CD8-positive, alpha-beta memory T cell (primary cell): Measurements from ENCODE around the gene SMAD9. TPM values are rescaled to one million over a fixed set of nuclear protein-coding genes. Genes with fewer than 3 reads are reported as not detected.

Source experiments
- CTCF ChIA-PET: fragments of 350-600 bp; sonication (Branson Sonifier 250); formaldehyde crosslinking; loops from one replicate; lab custom pipeline; 2021; ENCODE audit warnings: antibody characterized with exemption; lab: Charles Lee
- POLR2A ChIA-PET: fragments of 350-600 bp; sonication (Branson Sonifier 250); formaldehyde crosslinking; loops from one replicate; lab custom pipeline; 2021; ENCODE audit warnings: antibody characterized with exemption; lab: Charles Lee
- DNase-seq, 5 donors: peaks; one replicate each; pipeline versions ENCODE4 v3.0.0 to v3.0.0-alpha.2; 2020 to 2022; ENCODE audit warnings: mixed read lengths in 1 of 5
- H3K27ac ChIP-seq: one replicate; pipeline ENCODE4 v1.7.0; 2013; ENCODE audit warnings: low read depth, mild to moderate bottlenecking, low read length, moderate library complexity
- H3K27me3 ChIP-seq: 2 replicates; pipeline ENCODE4 v1.7.0; 2013; ENCODE audit warnings: low read length, mild to moderate bottlenecking; ENCODE audit not compliant: insufficient read depth, poor library complexity, severe bottlenecking
- H3K36me3 ChIP-seq: 2 replicates; pipeline ENCODE4 v1.7.0; 2013; ENCODE audit warnings: mild to moderate bottlenecking, low read length, moderate library complexity; ENCODE audit not compliant: insufficient read depth
- H3K4me1 ChIP-seq: 2 replicates; pipeline ENCODE4 v1.7.0; 2013; ENCODE audit warnings: mild to moderate bottlenecking, low read length, moderate library complexity; ENCODE audit not compliant: insufficient read depth
- H3K4me3 ChIP-seq: 2 replicates; pipeline ENCODE4 v1.7.0; 2013; ENCODE audit warnings: mild to moderate bottlenecking, low read length
- H3K9me3 ChIP-seq: 2 replicates; pipeline ENCODE4 v1.7.0; 2013; ENCODE audit warnings: mild to moderate bottlenecking, low read length
- H3K27ac Mint-ChIP-seq, 8 donors: one replicate each; pipeline ENCODE4 v1.8.0; 2020 to 2021; ENCODE audit warnings: mixed read lengths in 8 of 8, mild to moderate bottlenecking in 6 of 8, inconsistent platforms in 3 of 8, moderate library complexity in 3 of 8
- H3K27me3 Mint-ChIP-seq, 2 donors: one replicate each; pipeline ENCODE4 v1.8.0; 2020 to 2021; ENCODE audit warnings: mixed read lengths in 2 of 2, mild to moderate bottlenecking in 1 of 2, moderate library complexity in 1 of 2
- H3K36me3 Mint-ChIP-seq, 3 donors: one replicate each; pipeline ENCODE4 v1.8.0; 2020 to 2021; ENCODE audit warnings: mixed read lengths in 3 of 3, inconsistent platforms in 1 of 3, mild to moderate bottlenecking in 1 of 3
- H3K4me1 Mint-ChIP-seq, 3 donors: one replicate each; pipeline ENCODE4 v1.8.0; 2020 to 2021; ENCODE audit warnings: mixed read lengths in 3 of 3, inconsistent platforms in 1 of 3, mild to moderate bottlenecking in 1 of 3
- H3K4me3 Mint-ChIP-seq, 7 donors: one replicate each; pipeline ENCODE4 v1.8.0; 2020 to 2021; ENCODE audit warnings: mixed read lengths in 7 of 7, mild to moderate bottlenecking in 6 of 7, moderate library complexity in 4 of 7, inconsistent platforms in 2 of 7
- H3K9me3 Mint-ChIP-seq, 5 donors: one replicate each; pipeline ENCODE4 v1.8.0; 2020 to 2022; ENCODE audit warnings: mixed read lengths in 5 of 5, mild to moderate bottlenecking in 3 of 5, moderate library complexity in 2 of 5, inconsistent platforms in 1 of 5
- polyA plus RNA-seq: library from polyadenylated mRNA; unstranded; fragments of 300-500 nt; fragmentation: Illumina TruSeq; gene quantifications from one replicate; pipeline ENCODE4 v1.2.3, GENCODE V29; 2021
- total RNA-seq, 2 experiments: library from RNA; stranded (reverse); gene quantifications; one replicate each; pipeline ENCODE4 v1.2.3, GENCODE V29; 2021

Gene SMAD9
- total and polyA plus RNA-seq, 3 experiments from 2014 or later, result not detected

DNA sequence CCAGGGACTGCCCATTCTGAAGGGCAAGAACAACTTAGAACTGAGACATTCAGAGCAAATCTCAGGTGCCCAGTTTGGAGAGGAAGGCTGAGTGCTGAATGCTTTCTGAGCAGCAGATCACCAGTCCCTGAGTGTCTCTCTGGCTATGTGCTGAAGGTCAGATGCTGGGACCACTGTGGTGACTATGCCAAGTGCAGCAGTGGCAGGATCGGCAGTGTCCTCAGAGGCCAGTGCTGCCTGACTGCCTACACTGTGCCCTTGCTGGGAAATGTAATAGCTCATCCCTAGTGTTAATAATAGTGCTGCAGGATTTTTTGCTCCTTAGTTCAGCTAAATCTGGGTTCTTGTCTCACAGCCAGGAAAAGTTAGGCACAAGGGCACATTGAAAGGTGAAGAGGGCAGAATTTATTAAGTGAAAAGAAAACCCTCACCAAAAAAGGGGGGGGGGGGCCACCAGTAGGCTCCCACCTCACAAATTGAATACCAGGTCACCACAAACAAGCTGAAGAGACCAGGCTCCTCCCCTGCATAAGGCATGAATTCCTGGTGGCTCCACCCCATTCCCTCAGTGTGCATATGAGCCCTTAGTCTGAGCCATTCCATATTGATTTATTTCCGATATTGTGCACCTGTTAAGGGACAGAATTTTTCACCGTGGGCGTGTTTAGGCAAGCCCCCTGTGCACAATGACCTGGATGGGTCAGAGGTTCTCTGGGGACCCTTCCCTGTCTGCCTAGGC is 82.5 kb downstream of the SMAD9 start:
- no peaks in the 10 kb centered on the region for H3K4me1 ChIP-seq
- Mint-ChIP-seq H3K27ac (peak overlapping the region in 3 of 8 donors; percentile 11 to 27 (median 17)), H3K36me3 (peaks cover 0 to 3% (median 3%) of the 10 kb centered on the region in 3 donors), H3K27me3 (no peaks in the 10 kb centered on the region), H3K4me3 (no peak overlapping the region), H3K4me1 (no peaks in the 10 kb centered on the region), H3K9me3 (no peaks in the 10 kb centered on the region)
- H3K27me3 ChIP-seq, result no peaks in the 10 kb centered on the region
- H3K36me3 ChIP-seq, result no peaks in the 10 kb centered on the region
- POLR2A ChIA-PET, result no interaction called here
- H3K9me3 ChIP-seq, result no peaks in the 10 kb centered on the region
- H3K4me3 ChIP-seq, result no peak overlapping the region
- DNase-seq, result no peak
- H3K27ac ChIP-seq, result no peak overlapping the region
- CTCF ChIA-PET, result no interaction called here

GRCh38 chr13:36834299-36834698 is 85.7 kb downstream of the SMAD9 start:
- Histone ChIP-seq H3K36me3 (no peaks in the 10 kb centered on the region), H3K4me3 (no peak overlapping the region), H3K27ac (no peak overlapping the region), H3K9me3 (no peaks in the 10 kb centered on the region), H3K27me3 (no peaks in the 10 kb centered on the region), H3K4me1 (no peaks in the 10 kb centered on the region)
- H3K4me1 Mint-ChIP-seq, result peaks cover 0 to 3% (median 0%) of the 10 kb centered on the region in 3 donors
- ChIA-PET CTCF (no interaction called here), POLR2A (no interaction called here)
- H3K9me3 Mint-ChIP-seq, result no peaks in the 10 kb centered on the region
- H3K27me3 Mint-ChIP-seq, result no peaks in the 10 kb centered on the region
- H3K36me3 Mint-ChIP-seq, result peaks cover 0 to 19% (median 8%) of the 10 kb centered on the region in 3 donors
- DNase-seq, result no peak
- no peak overlapping the region for H3K27ac Mint-ChIP-seq
- H3K4me3 Mint-ChIP-seq, result no peak overlapping the region

GRCh38 chr13:36831291-36831690 is 88.7 kb downstream of the SMAD9 start:
- peaks cover 0 to 3% (median 0%) of the 10 kb centered on the region in 3 donors for H3K4me1 Mint-ChIP-seq
- Histone ChIP-seq H3K36me3 (no peaks in the 10 kb centered on the region), H3K9me3 (no peaks in the 10 kb centered on the region), H3K27ac (no peak overlapping the region), H3K4me1 (no peaks in the 10 kb centered on the region), H3K4me3 (no peak overlapping the region), H3K27me3 (no peaks in the 10 kb centered on the region)
- peaks cover 0 to 41% (median 15%) of the 10 kb centered on the region in 3 donors for H3K36me3 Mint-ChIP-seq
- H3K27me3 Mint-ChIP-seq, result no peaks in the 10 kb centered on the region
- ChIA-PET CTCF (no interaction called here), POLR2A (no interaction called here)
- H3K9me3 Mint-ChIP-seq, result no peaks in the 10 kb centered on the region
- no peak overlapping the region for H3K4me3 Mint-ChIP-seq
- H3K27ac Mint-ChIP-seq, result peak overlapping the region in 1 of 8 donors; percentile 44
- DNase-seq, result no peak

DNA sequence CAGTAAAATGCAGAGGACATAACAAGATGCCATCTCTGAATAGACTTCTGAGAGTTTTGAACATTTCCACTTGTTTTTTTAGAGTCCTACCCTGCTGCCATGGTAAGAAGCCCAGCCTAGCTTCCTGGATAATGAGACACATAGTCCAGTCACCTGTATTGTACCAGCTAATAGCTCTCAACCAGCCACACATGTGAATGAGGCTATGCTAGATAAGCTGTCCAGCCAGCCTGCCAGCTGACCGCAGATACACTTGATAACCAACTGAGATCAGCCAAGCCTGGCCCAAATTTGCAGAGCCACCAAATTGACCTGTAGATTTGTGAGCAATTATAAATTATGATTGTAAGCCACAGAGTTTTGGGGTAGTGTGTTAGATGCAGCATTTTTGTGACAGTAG is 90.3 kb downstream of the SMAD9 start:
- H3K9me3 Mint-ChIP-seq, result no peaks in the 10 kb centered on the region
- H3K36me3 ChIP-seq, result no peaks in the 10 kb centered on the region
- H3K4me1 ChIP-seq, result no peaks in the 10 kb centered on the region
- CTCF ChIA-PET, result no interaction called here
- H3K4me3 ChIP-seq, result no peak overlapping the region
- H3K4me3 Mint-ChIP-seq, result no peak overlapping the region
- no peaks in the 10 kb centered on the region for H3K9me3 ChIP-seq
- no peaks in the 10 kb centered on the region for H3K27me3 Mint-ChIP-seq
- H3K27ac Mint-ChIP-seq, result no peak overlapping the region
- no peak overlapping the region for H3K27ac ChIP-seq
- H3K4me1 Mint-ChIP-seq, result peaks cover 4 to 8% (median 5%) of the 10 kb centered on the region in 3 donors
- POLR2A ChIA-PET, result no interaction called here
- no peaks in the 10 kb centered on the region for H3K27me3 ChIP-seq
- peaks cover 0 to 53% (median 12%) of the 10 kb centered on the region in 3 donors for H3K36me3 Mint-ChIP-seq
- DNase-seq, result no peak

- no peak for DNase-seq
- H3K4me1 ChIP-seq, result peaks cover 29% of the 10 kb centered on the region
- Mint-ChIP-seq H3K36me3 (peaks cover 0 to 39% (median 3%) of the 10 kb centered on the region in 3 donors), H3K9me3 (no peaks in the 10 kb centered on the region), H3K4me3 (peak overlapping the region in 3 of 7 donors; percentile 1 to 36 (median 12)), H3K27me3 (no peaks in the 10 kb centered on the region), H3K27ac (peak overlapping the region in 3 of 8 donors; percentile 32 to 67 (median 35)), H3K4me1 (peaks cover 57 to 68% (median 68%) of the 10 kb centered on the region in 3 donors)
- H3K27ac ChIP-seq, result no peak overlapping the region
- CTCF ChIA-PET, result no interaction called here
- no peak overlapping the region for H3K4me3 ChIP-seq
- H3K27me3 ChIP-seq, result no peaks in the 10 kb centered on the region
- H3K9me3 ChIP-seq, result no peaks in the 10 kb centered on the region
- POLR2A ChIA-PET, result no interaction called here
- no peaks in the 10 kb centered on the region for H3K36me3 ChIP-seq
These were observed 97.3 kb downstream of the SMAD9 start for GRCh38 chr13:36822785-36823184.

DNA sequence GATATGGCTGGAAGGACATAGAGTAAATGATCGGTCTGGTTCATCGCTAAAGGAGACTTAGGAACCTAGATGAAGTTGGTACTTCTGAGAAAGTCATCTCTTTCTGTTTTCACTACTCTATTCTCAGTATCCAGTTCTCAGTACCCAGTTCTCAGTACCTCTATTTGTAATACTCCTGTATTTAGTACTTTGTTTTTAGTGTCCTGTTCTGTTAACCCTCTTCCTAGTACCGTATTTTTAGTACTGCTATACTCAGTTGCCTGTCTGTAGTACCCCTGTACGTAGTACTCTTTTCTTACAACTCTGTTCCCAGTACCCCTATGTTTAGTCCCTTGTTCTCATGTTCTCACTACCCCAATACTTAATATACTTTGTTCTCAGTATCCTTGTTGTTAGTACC is 99.8 kb downstream of the SMAD9 start:
- peaks cover 0 to 18% (median 0%) of the 10 kb centered on the region in 3 donors for H3K36me3 Mint-ChIP-seq
- H3K9me3 ChIP-seq, result no peaks in the 10 kb centered on the region
- DNase-seq, result no peak
- no peaks in the 10 kb centered on the region for H3K9me3 Mint-ChIP-seq
- H3K27ac Mint-ChIP-seq, result peak overlapping the region in 7 of 8 donors; percentile 82 to 99 (median 92)
- H3K27me3 ChIP-seq, result no peaks in the 10 kb centered on the region
- H3K4me1 ChIP-seq, result peaks cover 29% of the 10 kb centered on the region
- peaks cover 57 to 68% (median 68%) of the 10 kb centered on the region in 3 donors for H3K4me1 Mint-ChIP-seq
- CTCF ChIA-PET, result no interaction called here
- H3K36me3 ChIP-seq, result no peaks in the 10 kb centered on the region
- H3K27ac ChIP-seq, result no peak overlapping the region
- H3K27me3 Mint-ChIP-seq, result peaks cover 0 to 5% of the 10 kb centered on the region in 2 donors
- peak overlapping the region; percentile 97 for H3K4me3 ChIP-seq
- POLR2A ChIA-PET, result no interaction called here
- peak overlapping the region; percentile 81 to 98 (median 95) for H3K4me3 Mint-ChIP-seq

GRCh38 chr13:36819739-36820090 is 100.3 kb downstream of the SMAD9 start:
- no peaks in the 10 kb centered on the region for H3K27me3 ChIP-seq
- Mint-ChIP-seq H3K4me3 (peak overlapping the region; percentile 81 to 98 (median 95)), H3K36me3 (peaks cover 0 to 15% (median 0%) of the 10 kb centered on the region in 3 donors), H3K27me3 (peaks cover 0 to 5% of the 10 kb centered on the region in 2 donors), H3K4me1 (peaks cover 53 to 63% (median 63%) of the 10 kb centered on the region in 3 donors), H3K9me3 (no peaks in the 10 kb centered on the region), H3K27ac (peak overlapping the region; percentile 82 to 99 (median 94))
- H3K4me3 ChIP-seq, result peak overlapping the region; percentile 97
- peak in 2 of 5 donors; percentile 9 to 30 for DNase-seq
- POLR2A ChIA-PET, result no interaction called here
- no peaks in the 10 kb centered on the region for H3K36me3 ChIP-seq
- H3K9me3 ChIP-seq, result no peaks in the 10 kb centered on the region
- CTCF ChIA-PET, result no interaction called here
- H3K4me1 ChIP-seq, result peaks cover 29% of the 10 kb centered on the region
- H3K27ac ChIP-seq, result peak overlapping the region; percentile 81
